Subcutaneous adipose tissue (tissue), 4 donors: ENCODE data around the gene PGPEP1. TPM values are rescaled to one million over a fixed set of nuclear protein-coding genes. Genes with fewer than 3 reads are reported as not detected.

ENCODE experiments used
- total RNA-seq, 4 donors: library from RNA; depleted of rRNA; stranded (reverse); fragments of >200 nt; gene quantifications; one replicate each; pipeline ENCODE4 v1.1.0, GENCODE V29; 2016
- TF ChIP-seq, protein P1 (sequence below): fragments of 450-650 bp; IDR thresholded peaks from one replicate; pipeline ENCODE4 v1.5.1; 2016; ENCODE audit warnings: low read depth, mild to moderate bottlenecking, control low read depth, antibody characterized with exemption, moderate library complexity

PGPEP1 gene
- total RNA-seq, 4 donors from 2014 or later: 17.4 to 33.9 (median 22.6) TPM

DNA sequence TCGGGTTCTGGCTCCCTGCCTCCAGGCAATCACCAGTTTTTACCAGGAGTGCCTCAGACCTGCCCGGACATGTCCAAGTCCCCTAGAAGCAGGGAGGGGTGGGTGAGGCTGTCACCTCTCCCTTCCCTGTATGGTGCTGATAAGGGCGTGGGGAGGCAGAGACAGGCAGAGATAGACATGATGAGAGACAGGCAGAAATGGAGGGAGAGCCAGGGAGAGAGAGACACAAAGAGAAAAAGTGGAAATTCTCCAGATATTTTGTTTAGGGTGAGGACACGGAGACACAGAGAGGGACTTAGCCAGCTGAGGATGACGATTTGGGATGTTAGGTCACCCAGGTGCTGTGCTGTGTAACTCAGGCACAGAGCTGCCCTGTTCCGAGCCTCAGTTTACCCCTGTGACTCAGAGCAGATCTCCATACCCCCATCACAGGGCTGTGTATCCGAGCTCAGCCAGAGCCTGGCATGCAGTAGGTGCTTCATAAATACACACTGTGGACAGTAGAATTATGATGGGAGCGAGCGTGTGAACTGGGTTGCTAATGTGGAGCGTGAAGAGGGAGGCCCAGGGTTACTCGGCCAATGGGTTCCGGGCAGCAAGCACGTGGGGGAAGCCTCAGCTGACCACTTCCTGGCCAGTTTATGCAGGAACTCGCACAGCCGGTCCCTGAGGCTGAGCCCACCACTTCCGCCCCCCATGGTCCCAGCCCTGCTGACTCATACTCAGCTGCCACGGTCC is 33.7 kb downstream of the PGPEP1 start:
- TF ChIP-seq, protein P1, sequence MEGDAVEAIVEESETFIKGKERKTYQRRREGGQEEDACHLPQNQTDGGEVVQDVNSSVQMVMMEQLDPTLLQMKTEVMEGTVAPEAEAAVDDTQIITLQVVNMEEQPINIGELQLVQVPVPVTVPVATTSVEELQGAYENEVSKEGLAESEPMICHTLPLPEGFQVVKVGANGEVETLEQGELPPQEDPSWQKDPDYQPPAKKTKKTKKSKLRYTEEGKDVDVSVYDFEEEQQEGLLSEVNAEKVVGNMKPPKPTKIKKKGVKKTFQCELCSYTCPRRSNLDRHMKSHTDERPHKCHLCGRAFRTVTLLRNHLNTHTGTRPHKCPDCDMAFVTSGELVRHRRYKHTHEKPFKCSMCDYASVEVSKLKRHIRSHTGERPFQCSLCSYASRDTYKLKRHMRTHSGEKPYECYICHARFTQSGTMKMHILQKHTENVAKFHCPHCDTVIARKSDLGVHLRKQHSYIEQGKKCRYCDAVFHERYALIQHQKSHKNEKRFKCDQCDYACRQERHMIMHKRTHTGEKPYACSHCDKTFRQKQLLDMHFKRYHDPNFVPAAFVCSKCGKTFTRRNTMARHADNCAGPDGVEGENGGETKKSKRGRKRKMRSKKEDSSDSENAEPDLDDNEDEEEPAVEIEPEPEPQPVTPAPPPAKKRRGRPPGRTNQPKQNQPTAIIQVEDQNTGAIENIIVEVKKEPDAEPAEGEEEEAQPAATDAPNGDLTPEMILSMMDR: no peak

DNA sequence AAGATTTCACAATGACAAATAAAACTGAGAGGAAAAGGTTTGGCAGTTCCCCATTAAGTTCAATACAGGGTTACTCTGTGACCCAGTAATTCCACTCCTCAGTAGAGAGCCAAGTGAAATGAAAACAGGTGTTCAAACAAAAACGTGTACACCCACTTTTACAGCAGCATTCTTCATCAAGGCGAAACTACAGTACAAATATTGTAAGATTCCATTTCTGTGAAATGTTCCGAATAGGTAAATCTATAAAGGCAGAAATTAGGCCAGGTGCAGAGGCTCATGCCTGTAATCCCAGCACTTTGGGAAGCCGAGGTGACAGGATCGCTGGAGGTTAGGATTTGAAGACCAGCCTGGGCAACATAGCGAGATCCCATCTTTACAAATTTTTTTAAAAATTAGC is 36.6 kb downstream of the PGPEP1 start:
- TF ChIP-seq, protein P1: no peak

DNA sequence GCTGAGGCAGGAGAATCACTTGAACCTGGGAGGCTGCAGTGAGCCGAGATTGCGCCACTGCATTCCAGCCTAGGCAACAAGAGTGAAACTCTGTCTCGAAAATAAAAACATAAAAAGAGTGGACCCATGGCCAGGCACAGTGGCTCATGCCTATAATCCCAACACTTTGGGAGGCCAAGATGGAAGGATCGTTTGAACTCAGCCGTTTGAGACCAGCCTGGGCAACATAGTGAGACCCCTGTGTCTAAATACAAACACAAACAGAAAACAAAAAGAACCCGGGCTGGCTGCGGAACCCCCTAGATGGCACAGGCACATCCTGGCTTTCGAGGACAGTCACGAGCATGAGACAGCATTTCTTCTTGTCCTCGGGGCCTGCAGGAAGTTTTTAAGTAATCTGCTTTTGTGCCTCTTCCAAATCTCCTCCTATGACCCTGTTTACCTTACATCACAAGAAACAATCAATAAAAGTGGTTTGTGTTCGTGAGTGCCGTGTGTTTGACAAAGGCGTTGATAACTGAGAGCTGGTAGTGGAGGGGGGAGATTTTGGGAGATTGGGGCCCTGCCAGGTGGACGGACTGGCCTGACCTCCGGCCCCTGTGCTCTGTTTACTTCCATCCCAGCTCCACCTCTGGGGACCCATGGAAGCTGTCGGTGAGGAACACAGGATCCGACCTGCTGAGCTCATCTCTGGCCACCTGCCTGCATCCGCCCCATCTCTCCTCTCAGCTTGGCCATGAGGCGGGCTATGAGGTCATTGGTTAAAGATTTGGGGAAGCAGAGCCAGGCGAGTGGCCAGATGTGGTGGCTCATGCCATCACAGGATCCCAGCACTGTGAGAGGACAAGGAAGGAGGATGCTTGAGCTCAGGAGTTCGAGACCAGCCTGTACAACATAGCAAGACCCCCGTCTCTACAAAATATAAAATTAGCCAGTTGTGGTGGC is 39.7 kb downstream of the PGPEP1 start:
- TF ChIP-seq, protein P1: no peak

DNA sequence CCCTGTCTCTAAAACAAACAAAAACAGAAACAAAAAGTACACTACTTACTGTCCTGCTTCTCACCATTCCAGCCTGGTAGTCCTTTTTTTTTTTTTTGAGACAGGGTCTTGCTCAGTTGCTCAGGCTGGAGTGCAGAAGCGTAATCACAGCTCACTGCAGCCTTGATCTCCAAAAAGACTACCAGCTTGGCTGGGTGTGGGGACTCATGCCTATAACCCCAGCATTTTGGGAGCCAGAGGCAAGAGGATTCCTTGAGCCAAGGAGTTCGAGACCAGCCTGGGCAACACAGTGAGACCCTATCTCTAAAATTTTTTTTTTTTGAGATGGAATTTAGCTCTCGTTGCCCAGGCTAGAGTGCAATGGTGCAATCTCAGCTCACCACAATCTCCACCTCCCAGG is 40.4 kb downstream of the PGPEP1 start:
- TF ChIP-seq, protein P1: no peak

DNA sequence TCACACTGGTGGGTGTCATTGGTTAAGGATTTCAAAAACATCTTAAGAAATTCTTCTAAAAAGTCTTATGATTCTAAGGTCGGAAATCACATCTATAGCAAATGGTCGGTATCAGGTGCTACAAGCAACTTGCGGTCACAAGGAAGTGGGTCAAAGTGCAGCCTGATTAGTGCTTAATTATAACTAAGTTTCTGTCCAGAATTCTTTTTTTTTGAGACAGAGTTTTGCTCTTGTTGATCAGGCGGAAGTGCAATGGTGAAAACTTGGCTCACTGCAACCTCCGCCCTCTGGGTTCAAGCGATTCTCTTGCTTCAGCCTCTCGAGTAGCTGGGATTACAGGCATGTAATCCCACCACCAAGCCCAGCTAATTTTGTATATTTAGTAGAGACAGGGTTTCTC is 44.4 kb downstream of the PGPEP1 start:
- TF ChIP-seq, protein P1: no peak

DNA sequence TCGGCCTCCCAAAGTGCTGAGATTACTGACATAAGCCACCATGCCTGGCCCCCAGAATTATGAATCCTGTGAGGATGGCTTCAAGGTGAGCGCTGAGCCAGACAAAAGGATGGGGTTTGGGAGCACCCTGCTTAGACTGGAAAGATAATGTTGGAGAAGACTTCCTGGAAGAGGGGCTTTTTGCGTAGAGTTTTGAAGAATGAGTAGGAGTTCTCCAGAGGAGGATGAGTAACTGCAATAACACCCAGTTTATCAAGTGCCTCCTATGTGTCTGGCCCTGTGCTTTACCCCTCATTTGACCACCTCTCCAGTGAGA is 44.9 kb downstream of the PGPEP1 start:
- TF ChIP-seq, protein P1: no peak
